ENCODE data around the gene SMIM31. TPM values are rescaled to one million over a fixed set of nuclear protein-coding genes. Genes with fewer than 3 reads are reported as not detected.

SMIM31 gene
- polyA plus RNA-seq, 3 donors = not detected

- H3K27me3 Mint-ChIP-seq (ENCODE audit: low read depth in 3 of 3) = peaks cover 0 to 3% (median 1%) of the 10 kb centered on the region in 3 donors
- no peaks in the 10 kb centered on the region for H3K79me2 ChIP-seq (ENCODE audit: insufficient read depth, low read length)
- H3K36me3 Mint-ChIP-seq = no peaks in the 10 kb centered on the region
- TF ChIP-seq CTCF (IDR thresholded peaks at IDR 0.05) = peak; percentile 46
- intact Hi-C loops (cut with micrococcal nuclease) = no loop called here
- no peaks in the 10 kb centered on the region for H3K36me3 ChIP-seq (replicated peaks in 1 of 2; ENCODE audit: control insufficient read depth in 1 of 2, insufficient read depth in 2 of 2, low read length in 2 of 2)
- no peak overlapping the region for H3K27ac ChIP-seq (ENCODE audit: low read depth in 1 of 2, low read length in 2 of 2)
- H3K9me3 Mint-ChIP-seq = peaks cover 4 to 13% (median 9%) of the 10 kb centered on the region in 7 donors
- no peaks in the 10 kb centered on the region for H3K4me1 Mint-ChIP-seq
- no peaks in the 10 kb centered on the region for H4K20me1 ChIP-seq (ENCODE audit: insufficient read depth, low read length)
- no CpG with 5 or more reads among the region's 3 CpGs for WGBS (ENCODE audit: insufficient coverage)
- no peak overlapping the region for H3K4me2 ChIP-seq (replicated peaks; ENCODE audit: extremely low read depth, low read length, poor library complexity, severe bottlenecking)
- H3K4me3 Mint-ChIP-seq = no peak overlapping the region
- H3K9me3 ChIP-seq (replicated peaks in 1 of 2; ENCODE audit: control insufficient read depth in 1 of 2, insufficient read depth in 1 of 2, low read length in 2 of 2) = peaks cover 3 to 7% of the 10 kb centered on the region in 2 donors
- H3K4me1 ChIP-seq (ENCODE audit: control insufficient read depth in 1 of 2, insufficient read depth in 2 of 2, low read length in 2 of 2) = no peaks in the 10 kb centered on the region
- no peak overlapping the region for H2AFZ ChIP-seq (ENCODE audit: insufficient read depth, low read depth, low read length, poor library complexity, severe bottlenecking)
- no peak overlapping the region for H3K27ac Mint-ChIP-seq
- no peaks in the 10 kb centered on the region for H3K27me3 ChIP-seq (ENCODE audit: control insufficient read depth in 2 of 2, insufficient read depth in 2 of 2, low read length in 2 of 2)
- no peak overlapping the region for H3K4me3 ChIP-seq (replicated peaks in 1 of 3; ENCODE audit: low read depth in 2 of 3, low read length in 3 of 3)
- no peak overlapping the region for H3K9ac ChIP-seq (ENCODE audit: insufficient read depth, low read length, poor library complexity, severe bottlenecking)
- no peak for DNase-seq
These were observed 5.6 kb upstream of the SMIM31 start for GRCh38 chr4:164748375-164748774.

- Histone ChIP-seq H2AFZ (ENCODE audit: insufficient read depth, low read depth, low read length, poor library complexity, severe bottlenecking) (no peak overlapping the region), H3K4me2 (replicated peaks; ENCODE audit: extremely low read depth, low read length, poor library complexity, severe bottlenecking) (no peak overlapping the region), H3K4me3 (replicated peaks in 1 of 3; ENCODE audit: low read depth in 2 of 3, low read length in 3 of 3) (no peak overlapping the region), H3K4me1 (ENCODE audit: control insufficient read depth in 1 of 2, insufficient read depth in 2 of 2, low read length in 2 of 2) (no peaks in the 10 kb centered on the region), H3K79me2 (ENCODE audit: insufficient read depth, low read length) (no peaks in the 10 kb centered on the region), H4K20me1 (ENCODE audit: insufficient read depth, low read length) (no peaks in the 10 kb centered on the region), H3K36me3 (replicated peaks in 1 of 2; ENCODE audit: control insufficient read depth in 1 of 2, insufficient read depth in 2 of 2, low read length in 2 of 2) (no peaks in the 10 kb centered on the region), H3K27me3 (ENCODE audit: control insufficient read depth in 2 of 2, insufficient read depth in 2 of 2, low read length in 2 of 2) (no peaks in the 10 kb centered on the region), H3K9ac (ENCODE audit: insufficient read depth, low read length, poor library complexity, severe bottlenecking) (no peak overlapping the region), H3K27ac (ENCODE audit: low read depth in 1 of 2, low read length in 2 of 2) (no peak overlapping the region), H3K9me3 (replicated peaks in 1 of 2; ENCODE audit: control insufficient read depth in 1 of 2, insufficient read depth in 1 of 2, low read length in 2 of 2) (peaks cover 3 to 8% of the 10 kb centered on the region in 2 donors)
- Mint-ChIP-seq H3K4me1 (no peaks in the 10 kb centered on the region), H3K27ac (no peak overlapping the region), H3K36me3 (no peaks in the 10 kb centered on the region), H3K27me3 (ENCODE audit: low read depth in 3 of 3) (peaks cover 0 to 5% (median 3%) of the 10 kb centered on the region in 3 donors), H3K9me3 (peaks cover 4 to 15% (median 9%) of the 10 kb centered on the region in 7 donors), H3K4me3 (no peak overlapping the region)
- TF ChIP-seq CTCF (IDR thresholded peaks at IDR 0.05) = no peak
- intact Hi-C loops (cut with micrococcal nuclease) = no loop called here
- no CpG with 5 or more reads among the region's 1 CpG for WGBS (ENCODE audit: insufficient coverage)
- no peak for DNase-seq
These were observed 1.5 kb downstream of the SMIM31 start for GRCh38 chr4:164755432-164755831.
